ENCODE data around the gene PLTP. TPM values are rescaled to one million over a fixed set of nuclear protein-coding genes. Genes with fewer than 3 reads are reported as not detected.

PLTP gene
- total and polyA plus RNA-seq, 12 donors: 126 to 1,158 (median 401) TPM

GRCh38 chr20:45890985-45891983 lies 20.7 kb downstream of the PLTP start, which contains the start of the genes CTSA and NEURL2:
Gene CTSA, plus strand, starts transcription at chr20:45891335. Its CDS starts 234 bp downstream, at chr20:45891569.
Gene NEURL2, minus strand, starts transcription at chr20:45891208. Its CDS starts 217 bp downstream, at chr20:45890991.
- peaks cover 25 to 54% of the 10 kb centered on the region in 2 donors for H3K4me1 ChIP-seq (replicated peaks in 1 of 2)
- intact Hi-C loops (cut with DNase I): no loop called here
- peaks cover 0 to 53% of the 10 kb centered on the region in 2 donors for H3K36me3 ChIP-seq (replicated peaks in 1 of 2)
- WGBS, 4 donors: 0 to 7% (median 1%) methylated on average over 7 to 78 of the region's 78 CpGs
- H3K27me3 ChIP-seq: no peaks in the 10 kb centered on the region
- peak; percentile 8 to 91 for TF ChIP-seq POLR2A (IDR thresholded peaks at IDR 0.05)
- no peak for TF ChIP-seq CTCF (IDR thresholded peaks at IDR 0.05)
- peak within 1 kb of the TSS; percentile 67 to 96 (median 91) for H3K27ac ChIP-seq
- peak within 1 kb of the TSS; percentile 4 to 71 (median 62) for H3K4me3 ChIP-seq
- no peaks in the 10 kb centered on the region for H3K9me3 ChIP-seq (replicated peaks in 1 of 3)
- DNase-seq: peak; percentile 92 to 98 (median 97)

DNA sequence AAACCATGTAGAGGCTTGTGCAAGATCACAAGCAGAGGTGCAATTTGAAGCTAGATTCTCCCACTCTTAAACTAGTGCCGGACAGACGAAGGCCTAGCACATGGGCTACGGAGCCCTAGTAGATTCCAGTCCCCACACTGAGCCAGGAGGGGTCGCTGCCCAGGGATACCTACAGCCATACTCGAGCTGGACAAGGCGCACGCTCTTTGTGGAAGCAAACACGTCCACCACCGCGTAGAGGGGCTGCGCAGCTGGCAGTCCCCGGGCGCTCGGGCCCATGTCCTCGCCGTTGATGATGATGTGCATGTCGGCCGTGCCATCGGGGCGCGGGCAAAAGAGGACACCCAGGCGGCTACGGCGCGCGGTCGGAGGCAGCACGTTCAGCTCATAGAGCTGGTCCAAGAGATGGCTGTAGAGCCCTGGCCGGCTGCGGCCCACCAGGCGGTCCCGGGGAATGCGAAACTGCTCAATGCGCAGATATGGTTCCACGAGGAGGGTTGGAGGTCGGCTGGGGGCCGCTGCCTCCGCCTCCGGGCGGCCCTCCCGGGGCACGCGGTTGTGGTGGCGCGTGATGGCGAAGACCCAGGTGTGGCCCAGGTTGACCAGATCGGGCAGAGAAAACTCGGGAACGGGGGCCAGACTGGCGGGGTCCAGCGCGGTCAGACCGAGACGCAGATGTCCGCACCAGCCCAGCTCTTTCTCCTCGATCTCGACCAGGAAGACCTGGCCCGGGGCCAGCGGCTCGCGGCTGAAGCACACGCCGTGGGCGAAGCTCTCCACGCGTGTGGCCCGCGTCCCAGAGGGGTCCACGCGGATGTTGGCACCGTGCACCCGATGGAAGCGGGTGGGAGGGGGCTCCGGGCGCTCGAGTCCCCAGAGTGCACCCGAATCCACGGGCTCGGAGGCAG lies 21.6 kb downstream of the PLTP start:
- H3K36me3 ChIP-seq (replicated peaks in 1 of 2): peaks cover 0 to 44% of the 10 kb centered on the region in 2 donors
- H3K27ac ChIP-seq: peak overlapping the region; percentile 67 to 96 (median 91)
- peak; percentile 68 to 90 (median 73) for DNase-seq
- H3K4me1 ChIP-seq (replicated peaks in 1 of 2): peaks cover 28 to 51% of the 10 kb centered on the region in 2 donors
- no peak for TF ChIP-seq POLR2A (IDR thresholded peaks at IDR 0.05)
- TF ChIP-seq CTCF (IDR thresholded peaks at IDR 0.05): peak; percentile 25 to 56 (median 44)
- WGBS, 4 donors: 9 to 45% (median 12%) methylated on average over 7 to 79 of the region's 79 CpGs
- no peaks in the 10 kb centered on the region for H3K9me3 ChIP-seq (replicated peaks in 1 of 3)
- no peaks in the 10 kb centered on the region for H3K27me3 ChIP-seq
- intact Hi-C loops (cut with DNase I): no loop called here
- peak overlapping the region in 3 of 4 donors; percentile 4 to 71 (median 64) for H3K4me3 ChIP-seq

DNA sequence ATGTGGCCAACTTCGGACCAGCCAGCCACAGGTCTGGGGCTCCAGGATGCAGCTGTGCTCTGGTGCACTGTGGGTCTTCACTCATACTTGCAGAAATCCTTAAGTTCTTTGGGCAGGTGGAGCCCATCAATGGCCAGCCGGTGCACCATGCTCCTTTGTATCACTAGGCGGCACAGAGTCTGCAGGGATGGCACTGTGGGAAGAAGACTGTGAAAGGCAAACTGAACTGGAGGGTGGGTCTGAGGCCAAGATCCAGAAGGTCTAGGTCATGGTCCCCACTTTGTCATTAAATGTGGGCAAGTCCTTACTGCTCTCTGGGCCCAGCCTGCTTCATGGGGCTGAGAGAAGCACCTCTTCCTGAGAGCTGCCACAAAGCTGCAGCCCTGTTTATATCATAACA lies 23.3 kb downstream of the PLTP start:
- H3K36me3 ChIP-seq (replicated peaks in 1 of 2): peaks cover 0 to 29% of the 10 kb centered on the region in 2 donors
- TF ChIP-seq POLR2A (IDR thresholded peaks at IDR 0.05): no peak
- TF ChIP-seq CTCF (IDR thresholded peaks at IDR 0.05): no peak
- intact Hi-C loops (cut with DNase I): no loop called here

More for the DNA sequence above, 23.3 kb downstream of the PLTP start:
- peaks cover 36 to 55% of the 10 kb centered on the region in 2 donors for H3K4me1 ChIP-seq (replicated peaks in 1 of 2)
- peak overlapping the region in 1 of 5 donors; percentile 11 for H3K27ac ChIP-seq
- 92 to 100% (median 95%) methylated on average over 2 to 3 of the region's 3 CpGs for WGBS, 4 donors
- H3K4me3 ChIP-seq: no peak overlapping the region
- DNase-seq: no peak
- H3K9me3 ChIP-seq (replicated peaks in 1 of 3): no peaks in the 10 kb centered on the region
- no peaks in the 10 kb centered on the region for H3K27me3 ChIP-seq
